Limb (tissue), 2 donors: ENCODE data around the gene NGLY1.

Experiments
- DNase-seq, 2 donors: peaks; one replicate each; pipeline ENCODE4 v3.0.0-alpha.2; 2016; ENCODE audit errors: extremely low spot score in 2 of 2

The NGLY1 gene

GRCh38 chr3:25783661-25784512, 644 bp upstream of the NGLY1 start:
- DNase-seq: peak in 1 of 2 donors; percentile 42

GRCh38 chr3:25782636-25782937, 656 bp downstream of the NGLY1 start:
- no peak for DNase-seq

GRCh38 chr3:25781758-25782594, 1.3 kb downstream of the NGLY1 start:
- no peak for DNase-seq

GRCh38 chr3:25781145-25781757, 2.0 kb downstream of the NGLY1 start:
- DNase-seq: no peak

- DNase-seq: no peak
Measured at GRCh38 chr3:25780618-25781017, 2.6 kb downstream of the NGLY1 start.

GRCh38 chr3:25775936-25776335, 7.3 kb downstream of the NGLY1 start:
- no peak for DNase-seq

GRCh38 chr3:25768851-25769250, 14.4 kb downstream of the NGLY1 start:
- DNase-seq: no peak

GRCh38 chr3:25751725-25752124, 31.5 kb downstream of the NGLY1 start:
- no peak for DNase-seq

GRCh38 chr3:25751048-25751447, 32.2 kb downstream of the NGLY1 start:
- DNase-seq: no peak

- no peak for DNase-seq
Measured at GRCh38 chr3:25749031-25749581, 34.1 kb downstream of the NGLY1 start.

- DNase-seq: no peak
Measured at GRCh38 chr3:25748189-25748588, 35.1 kb downstream of the NGLY1 start.

- no peak for DNase-seq
Measured at GRCh38 chr3:25747033-25747432, 36.2 kb downstream of the NGLY1 start.

- no peak for DNase-seq
Measured at GRCh38 chr3:25744470-25744869, 38.8 kb downstream of the NGLY1 start.

- DNase-seq: no peak
Measured at GRCh38 chr3:25728101-25728500, 55.1 kb downstream of the NGLY1 start.

- no peak for DNase-seq
Measured at GRCh38 chr3:25727316-25727715, 55.9 kb downstream of the NGLY1 start.

GRCh38 chr3:25725810-25726209, 57.4 kb downstream of the NGLY1 start:
- DNase-seq: no peak

GRCh38 chr3:25724948-25725645, 58.1 kb downstream of the NGLY1 start:
- DNase-seq: no peak

- DNase-seq: no peak
Measured at GRCh38 chr3:25723802-25724201, 59.4 kb downstream of the NGLY1 start.

- DNase-seq: no peak
Measured at GRCh38 chr3:25719321-25719720, 63.9 kb downstream of the NGLY1 start.

GRCh38 chr3:25713341-25713985, 69.8 kb downstream of the NGLY1 start:
- no peak for DNase-seq

GRCh38 chr3:25711090-25711489, 72.2 kb downstream of the NGLY1 start:
- no peak for DNase-seq
